ENCODE measurements around the gene ARHGEF16. TPM values are rescaled to one million over a fixed set of nuclear protein-coding genes. Genes with fewer than 3 reads are reported as not detected.

The ARHGEF16 gene
- total RNA-seq, 1 donor from 2014 or later, result 2.0 TPM

- peak; percentile 51 for DNase-seq (ENCODE audit: low spot score)
- H3K9me3 Mint-ChIP-seq (ENCODE audit: low read depth), result peaks cover 6% of the 10 kb centered on the region
- no peak overlapping the region for H3K27ac Mint-ChIP-seq (ENCODE audit: unreplicated experiment)
- no peaks in the 10 kb centered on the region for H3K4me1 Mint-ChIP-seq (ENCODE audit: low read depth)
- H3K4me3 Mint-ChIP-seq (ENCODE audit: unreplicated experiment), result no peak overlapping the region
- H3K27me3 Mint-ChIP-seq (ENCODE audit: low read depth), result peaks cover 29% of the 10 kb centered on the region
- H3K36me3 Mint-ChIP-seq (ENCODE audit: low read depth), result peaks cover 8% of the 10 kb centered on the region
- no peak for TF ChIP-seq CTCF (IDR thresholded peaks at IDR 0.05)
These were observed 13.6 kb upstream of the ARHGEF16 start for GRCh38 chr1:3440711-3441409.

DNA sequence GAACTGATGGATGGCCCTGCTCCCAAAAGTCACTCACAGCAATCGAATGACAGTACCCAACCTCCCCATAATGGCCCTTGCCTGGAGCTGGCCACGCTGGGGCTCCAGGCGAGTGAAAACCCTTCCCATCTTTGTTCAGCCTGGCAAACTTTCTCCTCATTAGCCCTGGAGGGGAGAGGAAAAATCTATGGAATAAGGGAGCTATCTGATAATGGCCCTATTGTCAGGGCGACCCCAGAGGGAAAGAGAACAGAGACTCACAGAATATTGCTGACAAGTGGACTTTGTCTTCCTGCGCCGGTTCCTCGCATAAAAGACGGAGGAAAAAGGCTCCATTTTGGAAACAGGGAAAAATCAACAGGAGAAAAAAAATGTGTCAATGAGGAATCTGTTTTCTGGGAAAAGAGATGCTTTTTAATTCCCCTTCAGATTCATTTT is 13.0 kb upstream of the ARHGEF16 start:
- H3K4me1 Mint-ChIP-seq (ENCODE audit: low read depth), result no peaks in the 10 kb centered on the region
- H3K27me3 Mint-ChIP-seq (ENCODE audit: low read depth), result peaks cover 29% of the 10 kb centered on the region
- TF ChIP-seq CTCF (IDR thresholded peaks at IDR 0.05), result no peak
- no peak overlapping the region for H3K4me3 Mint-ChIP-seq (ENCODE audit: unreplicated experiment)
- H3K36me3 Mint-ChIP-seq (ENCODE audit: low read depth), result peaks cover 6% of the 10 kb centered on the region
- peaks cover 10% of the 10 kb centered on the region for H3K9me3 Mint-ChIP-seq (ENCODE audit: low read depth)
- no peak overlapping the region for H3K27ac Mint-ChIP-seq (ENCODE audit: unreplicated experiment)
- no peak for DNase-seq (ENCODE audit: low spot score)

DNA sequence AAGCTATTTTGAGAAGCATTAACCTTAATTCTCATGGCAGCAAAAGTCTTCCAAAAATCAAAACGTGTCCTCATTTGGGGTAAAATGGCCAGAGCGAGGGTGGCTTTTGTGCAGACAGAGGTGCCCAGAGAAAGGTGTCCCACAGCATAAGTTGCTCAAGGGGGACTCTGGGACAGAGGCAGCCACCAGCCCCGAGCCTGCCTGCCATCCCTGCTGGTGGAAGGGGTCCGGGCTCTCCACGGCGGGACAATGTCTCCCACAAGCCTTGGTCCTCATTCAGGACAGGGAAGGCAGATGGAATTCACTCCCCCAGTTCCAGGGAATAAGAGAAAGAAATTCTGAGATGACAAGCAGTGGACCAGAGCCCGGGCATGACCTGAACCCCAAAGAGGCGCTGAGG is 12.6 kb upstream of the ARHGEF16 start:
- no peak overlapping the region for H3K4me3 Mint-ChIP-seq (ENCODE audit: unreplicated experiment)
- peaks cover 29% of the 10 kb centered on the region for H3K27me3 Mint-ChIP-seq (ENCODE audit: low read depth)
- H3K9me3 Mint-ChIP-seq (ENCODE audit: low read depth), result peaks cover 12% of the 10 kb centered on the region
- H3K4me1 Mint-ChIP-seq (ENCODE audit: low read depth), result no peaks in the 10 kb centered on the region
- H3K36me3 Mint-ChIP-seq (ENCODE audit: low read depth), result peaks cover 6% of the 10 kb centered on the region
- no peak for TF ChIP-seq CTCF (IDR thresholded peaks at IDR 0.05)
- no peak overlapping the region for H3K27ac Mint-ChIP-seq (ENCODE audit: unreplicated experiment)
- peak; percentile 59 for DNase-seq (ENCODE audit: low spot score)

DNA sequence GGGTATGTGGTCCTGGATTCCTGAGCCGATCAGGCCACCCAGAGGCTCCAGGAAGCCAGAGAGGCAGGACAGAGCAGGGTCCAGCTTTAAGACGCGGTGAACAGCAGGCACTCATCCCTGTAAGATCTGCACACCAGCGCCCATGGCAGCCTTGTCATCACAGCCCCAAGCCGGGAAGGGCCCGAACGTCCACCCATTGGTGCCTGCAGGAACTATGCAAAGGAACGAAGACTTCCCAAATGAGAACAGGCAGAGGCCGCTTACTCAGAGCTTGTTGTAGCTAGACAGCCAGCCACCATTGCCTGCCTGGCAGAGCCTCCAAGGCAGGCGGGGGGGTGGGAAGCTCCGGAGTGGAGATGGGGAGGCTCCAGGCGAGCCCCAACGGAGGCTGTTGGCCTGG is 12.1 kb upstream of the ARHGEF16 start:
- no peak for TF ChIP-seq CTCF (IDR thresholded peaks at IDR 0.05)
- H3K4me1 Mint-ChIP-seq (ENCODE audit: low read depth), result no peaks in the 10 kb centered on the region

GRCh38 chr1:3442901-3443300 is 11.6 kb upstream of the ARHGEF16 start:
- H3K4me1 Mint-ChIP-seq (ENCODE audit: low read depth), result no peaks in the 10 kb centered on the region
- no peak for TF ChIP-seq CTCF (IDR thresholded peaks at IDR 0.05)

More for the DNA sequence above, 12.1 kb upstream of the ARHGEF16 start:
- peak; percentile 59 for DNase-seq (ENCODE audit: low spot score)
- H3K4me3 Mint-ChIP-seq (ENCODE audit: unreplicated experiment), result no peak overlapping the region
- peaks cover 29% of the 10 kb centered on the region for H3K27me3 Mint-ChIP-seq (ENCODE audit: low read depth)
- H3K36me3 Mint-ChIP-seq (ENCODE audit: low read depth), result peaks cover 6% of the 10 kb centered on the region
- peaks cover 17% of the 10 kb centered on the region for H3K9me3 Mint-ChIP-seq (ENCODE audit: low read depth)
- no peak overlapping the region for H3K27ac Mint-ChIP-seq (ENCODE audit: unreplicated experiment)

More at GRCh38 chr1:3442901-3443300, 11.6 kb upstream of the ARHGEF16 start:
- DNase-seq (ENCODE audit: low spot score), result peak; percentile 57
- H3K4me3 Mint-ChIP-seq (ENCODE audit: unreplicated experiment), result no peak overlapping the region
- peaks cover 29% of the 10 kb centered on the region for H3K27me3 Mint-ChIP-seq (ENCODE audit: low read depth)
- peaks cover 22% of the 10 kb centered on the region for H3K9me3 Mint-ChIP-seq (ENCODE audit: low read depth)
- H3K36me3 Mint-ChIP-seq (ENCODE audit: low read depth), result peaks cover 8% of the 10 kb centered on the region
- no peak overlapping the region for H3K27ac Mint-ChIP-seq (ENCODE audit: unreplicated experiment)
